CD4-positive, alpha-beta T cell treated with Interleukin-10 for 1 hour (primary cell): ENCODE measurements around the gene SAMD3.
"Not testable (repeated sequence)": the region's sequence is repeated elsewhere in the genome, so short reads cannot be mapped to it uniquely, and the experiment has no call there.

Experiments
- DNase-seq: peaks from one replicate; pipeline ENCODE4 v3.0.0-alpha.2; 2020

Gene SAMD3

GRCh38 chr6:130127195-130127594 is 95.6 kb downstream of the SAMD3 start:
- DNase-seq: no peak

GRCh38 chr6:130122243-130122642 is 100.5 kb downstream of the SAMD3 start:
- no peak for DNase-seq

GRCh38 chr6:130120731-130121130 is 102.0 kb downstream of the SAMD3 start:
- no peak for DNase-seq

- DNase-seq: no peak
Observed at GRCh38 chr6:130119211-130119610, 103.5 kb downstream of the SAMD3 start.

- no peak for DNase-seq
Observed at GRCh38 chr6:130118236-130118635, 104.5 kb downstream of the SAMD3 start.

GRCh38 chr6:130117187-130117701 is 105.5 kb downstream of the SAMD3 start:
- not testable (repeated sequence) for DNase-seq

- no peak for DNase-seq
Observed at GRCh38 chr6:130116273-130116672, 106.5 kb downstream of the SAMD3 start.

GRCh38 chr6:130115036-130115435 is 107.7 kb downstream of the SAMD3 start:
- DNase-seq: no peak

- DNase-seq: no peak
Observed at GRCh38 chr6:130113201-130113710, 109.5 kb downstream of the SAMD3 start.

GRCh38 chr6:130111031-130111430 is 111.7 kb downstream of the SAMD3 start:
- DNase-seq: no peak

GRCh38 chr6:130107710-130108109 is 115.0 kb downstream of the SAMD3 start:
- DNase-seq: no peak

- no peak for DNase-seq
Observed at GRCh38 chr6:130105996-130106704, 116.6 kb downstream of the SAMD3 start.

GRCh38 chr6:130099119-130099518 is 123.6 kb downstream of the SAMD3 start:
- no peak for DNase-seq

- DNase-seq: no peak
Observed at GRCh38 chr6:130098317-130098716, 124.4 kb downstream of the SAMD3 start.
